ENCODE results near the gene TBC1D24.

Gene TBC1D24

GRCh38 chr16:2483939-2484897 lies 9.3 kb downstream of the TBC1D24 start:
- FAIRE-seq, result no peak

- FAIRE-seq, result no peak
These were observed 10.1 kb downstream of the TBC1D24 start for GRCh38 chr16:2484898-2485508.

- FAIRE-seq, result no peak
These were observed 11.0 kb downstream of the TBC1D24 start for GRCh38 chr16:2485811-2486507.

- FAIRE-seq, result no peak
These were observed 12.0 kb downstream of the TBC1D24 start for GRCh38 chr16:2486645-2487516.

GRCh38 chr16:2487517-2487842 lies 12.6 kb downstream of the TBC1D24 start:
- FAIRE-seq, result no peak

- no peak for FAIRE-seq
These were observed 13.1 kb downstream of the TBC1D24 start for GRCh38 chr16:2487903-2488531.

GRCh38 chr16:2489581-2489980 lies 14.7 kb downstream of the TBC1D24 start:
- no peak for FAIRE-seq

- FAIRE-seq, result no peak
These were observed 15.5 kb downstream of the TBC1D24 start for GRCh38 chr16:2490190-2491105.

GRCh38 chr16:2492292-2492691 lies 17.4 kb downstream of the TBC1D24 start:
- FAIRE-seq, result no peak

GRCh38 chr16:2493605-2494004 lies 18.7 kb downstream of the TBC1D24 start:
- no peak for FAIRE-seq

- FAIRE-seq, result no peak
These were observed 19.7 kb downstream of the TBC1D24 start for GRCh38 chr16:2494616-2495015.

- FAIRE-seq, result no peak
These were observed 20.1 kb downstream of the TBC1D24 start for GRCh38 chr16:2495041-2495440.

- FAIRE-seq, result no peak
These were observed 21.5 kb downstream of the TBC1D24 start for GRCh38 chr16:2496223-2497115.

GRCh38 chr16:2497116-2497630 lies 22.2 kb downstream of the TBC1D24 start:
- FAIRE-seq, result no peak

GRCh38 chr16:2497695-2498484 lies 23.0 kb downstream of the TBC1D24 start:
- no peak for FAIRE-seq

- no peak for FAIRE-seq
These were observed 23.8 kb downstream of the TBC1D24 start for GRCh38 chr16:2498531-2499253.

- no peak for FAIRE-seq
These were observed 24.5 kb downstream of the TBC1D24 start for GRCh38 chr16:2499454-2499853.

- FAIRE-seq, result no peak
These were observed 25.0 kb downstream of the TBC1D24 start for GRCh38 chr16:2499890-2500429.

Measured in endometrium (tissue), 2 donors.